NCI-H526 treated with DMSO at 0.1 percent for 48 hours (cell line): ENCODE measurements around the gene DNAH11.
A peak's percentile ranks its signal among the peaks of the same experiment; 100 is the strongest.
"Not testable (repeated sequence)": the region's sequence is repeated elsewhere in the genome, so short reads cannot be mapped to it uniquely, and the experiment has no call there.

Experiments used
- DNase-seq: peaks from one replicate; lab custom pipeline; 2025; lab: John Stamatoyannopoulos, UW

Gene DNAH11, protein sequence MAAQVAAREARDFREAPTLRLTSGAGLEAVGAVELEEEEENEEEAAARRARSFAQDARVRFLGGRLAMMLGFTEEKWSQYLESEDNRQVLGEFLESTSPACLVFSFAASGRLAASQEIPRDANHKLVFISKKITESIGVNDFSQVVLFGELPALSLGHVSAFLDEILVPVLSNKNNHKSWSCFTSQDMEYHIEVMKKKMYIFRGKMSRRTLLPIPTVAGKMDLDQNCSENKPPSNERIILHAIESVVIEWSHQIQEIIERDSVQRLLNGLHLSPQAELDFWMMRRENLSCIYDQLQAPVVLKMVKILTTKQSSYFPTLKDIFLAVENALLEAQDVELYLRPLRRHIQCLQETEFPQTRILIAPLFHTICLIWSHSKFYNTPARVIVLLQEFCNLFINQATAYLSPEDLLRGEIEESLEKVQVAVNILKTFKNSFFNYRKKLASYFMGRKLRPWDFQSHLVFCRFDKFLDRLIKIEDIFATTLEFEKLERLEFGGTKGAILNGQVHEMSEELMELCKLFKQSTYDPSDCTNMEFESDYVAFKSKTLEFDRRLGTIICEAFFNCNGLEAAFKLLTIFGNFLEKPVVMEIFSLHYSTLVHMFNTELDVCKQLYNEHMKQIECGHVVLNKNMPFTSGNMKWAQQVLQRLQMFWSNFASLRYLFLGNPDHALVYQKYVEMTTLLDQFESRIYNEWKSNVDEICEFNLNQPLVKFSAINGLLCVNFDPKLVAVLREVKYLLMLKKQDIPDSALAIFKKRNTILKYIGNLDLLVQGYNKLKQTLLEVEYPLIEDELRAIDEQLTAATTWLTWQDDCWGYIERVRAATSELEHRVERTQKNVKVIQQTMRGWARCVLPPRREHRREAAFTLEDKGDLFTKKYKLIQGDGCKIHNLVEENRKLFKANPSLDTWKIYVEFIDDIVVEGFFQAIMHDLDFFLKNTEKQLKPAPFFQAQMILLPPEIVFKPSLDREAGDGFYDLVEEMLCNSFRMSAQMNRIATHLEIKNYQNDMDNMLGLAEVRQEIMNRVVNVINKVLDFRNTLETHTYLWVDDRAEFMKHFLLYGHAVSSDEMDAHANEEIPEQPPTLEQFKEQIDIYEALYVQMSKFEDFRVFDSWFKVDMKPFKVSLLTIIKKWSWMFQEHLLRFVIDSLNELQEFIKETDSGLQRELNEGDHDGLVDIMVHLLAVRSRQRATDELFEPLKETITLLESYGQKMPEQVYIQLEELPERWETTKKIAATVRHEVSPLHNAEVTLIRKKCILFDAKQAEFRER (N-terminal part only)

GRCh38 chr7:21542891-21543527, at the start of gene DNAH11:
TSS of gene DNAH11 (plus strand) at chr7:21543039. CDS start at chr7:21543246, 207 bp downstream.
- peak; percentile 34 for DNase-seq

- no peak for DNase-seq
Measured at GRCh38 chr7:21495731-21496130, 47.1 kb upstream of the DNAH11 start.

GRCh38 chr7:21497072-21497471, 45.8 kb upstream of the DNAH11 start:
- DNase-seq: no peak

DNA sequence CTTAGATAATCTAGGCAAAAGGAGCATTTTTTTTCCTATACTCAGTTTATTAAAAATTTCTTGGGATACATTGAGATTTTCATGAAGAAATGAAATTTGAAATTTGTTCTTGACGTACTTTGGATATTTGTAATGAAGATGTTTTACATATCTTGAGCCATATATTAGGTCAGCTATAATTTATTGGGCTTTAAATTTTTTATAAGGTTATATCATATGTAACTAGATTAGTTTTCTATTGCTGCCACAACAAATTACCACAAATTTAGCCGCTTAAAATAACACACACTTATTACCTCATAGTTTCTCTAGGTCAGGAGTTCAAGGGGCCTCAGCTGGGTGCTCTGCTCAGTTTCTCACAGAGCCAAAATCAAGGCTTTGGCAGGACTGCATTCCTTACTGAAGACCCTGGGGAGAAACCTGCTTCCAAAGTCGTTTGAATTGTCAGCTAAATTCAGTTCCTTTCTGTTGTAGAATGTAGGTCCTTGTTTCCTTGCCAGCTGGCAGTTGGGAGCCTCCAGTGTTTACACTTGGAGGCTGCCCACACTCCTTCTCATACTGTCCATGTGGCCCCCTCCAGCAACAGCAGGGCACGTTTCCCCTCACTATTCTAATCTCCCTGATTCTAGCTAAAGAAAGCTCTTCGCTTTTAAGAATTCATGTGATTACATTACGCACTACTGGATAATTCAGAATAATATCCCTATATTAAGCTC, 42.6 kb upstream of the DNAH11 start:
- no peak for DNase-seq

DNA sequence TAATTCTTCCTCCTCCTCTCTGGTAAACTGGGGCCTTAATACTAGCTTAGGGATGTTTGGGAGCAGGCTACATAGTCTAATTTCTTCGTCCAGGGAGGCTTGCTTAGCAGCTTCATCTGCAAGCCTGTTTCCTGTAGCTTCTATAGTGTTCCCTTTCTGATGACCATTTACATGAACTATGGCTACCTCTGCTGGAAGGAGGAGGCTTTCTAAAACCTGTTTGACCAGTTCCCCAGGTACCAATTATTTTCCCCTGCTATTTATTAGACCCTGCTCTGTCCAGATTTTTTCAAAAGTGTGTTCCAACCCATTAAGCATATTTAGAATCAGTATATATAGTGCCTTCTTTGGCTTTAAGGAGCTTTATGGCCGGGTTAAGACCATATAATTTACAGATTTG, 38.8 kb upstream of the DNAH11 start:
- DNase-seq: peak; percentile 83

DNA sequence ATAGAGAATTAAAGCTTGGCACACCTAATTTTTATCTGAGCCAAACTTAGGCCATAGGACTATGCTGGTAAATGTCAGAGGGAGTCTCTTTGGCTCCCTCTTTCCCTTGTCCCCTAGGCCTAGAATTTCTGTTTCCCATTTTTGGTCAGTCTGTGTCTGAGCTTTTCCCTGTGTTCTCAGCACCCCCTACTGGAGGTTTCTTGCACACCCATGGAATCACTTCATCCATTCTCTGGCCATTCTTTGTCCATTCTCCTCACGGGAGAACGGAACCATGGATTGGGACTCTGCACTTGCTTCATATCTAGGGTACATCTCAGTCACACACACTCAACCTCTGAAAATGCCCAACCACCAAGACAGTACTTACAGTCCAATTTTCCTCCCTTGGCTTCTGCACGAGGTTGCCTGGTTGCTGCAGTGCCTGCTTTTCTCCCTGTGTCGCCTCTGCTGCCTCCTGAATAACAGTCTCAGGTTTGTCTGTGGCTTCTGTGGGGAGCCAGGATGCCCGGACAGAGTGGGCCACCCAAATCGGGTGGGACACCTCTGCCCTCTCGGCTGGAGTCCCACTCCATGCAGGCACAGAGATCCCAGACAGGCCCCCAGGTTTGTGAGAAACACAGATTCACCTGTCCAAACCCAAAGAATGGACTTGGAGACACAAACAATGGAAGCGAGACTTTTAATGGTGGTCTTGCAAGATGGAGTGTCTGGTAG, 35.1 kb upstream of the DNAH11 start:
- no peak for DNase-seq

GRCh38 chr7:21508538-21508937, 34.3 kb upstream of the DNAH11 start:
- no peak for DNase-seq

DNA sequence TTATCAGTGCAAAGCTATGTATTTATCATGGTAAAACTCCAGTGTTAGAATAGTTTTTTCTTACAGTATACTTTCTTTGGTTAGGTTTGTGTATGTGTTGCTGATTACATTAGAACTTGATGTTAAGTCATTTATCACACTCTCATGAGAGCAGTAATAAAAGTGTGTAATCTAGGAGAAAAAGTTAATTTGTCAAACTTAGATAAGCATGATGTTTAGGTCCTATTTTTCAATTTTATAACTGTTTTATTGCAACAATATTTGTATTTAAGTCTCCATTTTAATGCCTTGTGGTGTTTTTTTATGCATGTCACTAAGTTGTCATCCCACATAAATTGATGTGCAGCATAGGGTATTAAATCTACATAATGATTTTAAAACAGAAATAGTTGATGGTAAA, 28.8 kb upstream of the DNAH11 start:
- DNase-seq: no peak

- no peak for DNase-seq
Measured at GRCh38 chr7:21524680-21525079, 18.2 kb upstream of the DNAH11 start.

DNA sequence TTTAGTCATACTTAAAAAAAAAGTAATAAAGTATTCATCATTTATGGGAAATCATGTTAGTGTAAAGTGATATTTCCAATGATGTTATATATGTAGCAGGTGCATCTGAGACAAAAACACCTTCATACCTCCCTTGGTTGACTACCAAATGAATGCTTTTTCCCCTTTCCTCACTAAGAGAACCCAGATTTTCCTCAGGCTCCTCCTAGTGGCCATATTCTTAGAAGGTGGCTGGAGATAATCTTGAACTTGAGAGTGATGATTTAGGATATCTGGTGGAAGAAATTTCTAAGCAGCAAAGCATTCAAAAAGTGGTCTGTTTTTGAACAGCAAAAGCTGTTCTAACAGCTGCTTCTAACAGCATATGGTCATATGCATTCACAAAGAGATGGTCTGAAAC, 16.8 kb upstream of the DNAH11 start:
- DNase-seq: no peak

- no peak for DNase-seq
Measured at GRCh38 chr7:21526448-21526847, 16.4 kb upstream of the DNAH11 start.

DNA sequence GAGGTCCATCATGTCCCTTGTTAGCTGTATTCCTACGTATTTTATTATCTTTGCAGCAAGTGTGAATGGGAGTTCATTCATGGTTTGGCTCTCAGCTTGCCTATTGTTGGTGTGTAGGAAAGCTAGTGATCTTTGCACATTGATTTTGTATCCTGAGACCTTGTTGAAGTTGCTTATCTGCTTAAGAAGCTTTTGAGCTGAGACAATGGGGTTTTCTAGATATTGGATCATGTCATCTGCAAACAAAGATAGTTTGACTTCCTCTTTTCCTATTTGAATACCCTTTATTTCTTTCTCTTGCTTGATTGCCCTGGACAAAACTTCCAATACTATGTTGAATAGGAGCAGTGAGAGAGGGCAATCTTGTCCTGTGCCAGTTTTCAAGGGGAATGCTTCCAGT, 10.4 kb upstream of the DNAH11 start:
- not testable (repeated sequence) for DNase-seq

DNA sequence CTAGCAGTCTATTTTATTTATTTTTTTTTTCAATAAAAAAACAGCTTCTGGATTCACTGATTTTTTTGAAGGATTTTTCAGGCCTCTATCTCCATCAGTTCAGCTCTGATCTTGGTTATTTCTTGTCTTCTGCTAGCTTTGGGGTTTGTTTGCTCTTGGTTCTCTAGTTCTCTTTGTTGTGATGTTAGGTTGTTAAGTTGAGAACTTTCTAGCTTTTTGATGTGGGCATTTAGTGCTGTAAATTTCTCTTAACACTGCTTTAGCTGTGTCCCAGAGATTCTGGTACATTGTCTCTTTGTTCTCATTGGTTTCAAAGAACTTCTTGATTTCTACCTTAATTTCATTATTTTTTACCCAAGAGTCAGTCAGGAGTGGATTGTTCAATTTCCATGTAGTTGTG, 9.2 kb upstream of the DNAH11 start:
- DNase-seq: not testable (repeated sequence)

DNA sequence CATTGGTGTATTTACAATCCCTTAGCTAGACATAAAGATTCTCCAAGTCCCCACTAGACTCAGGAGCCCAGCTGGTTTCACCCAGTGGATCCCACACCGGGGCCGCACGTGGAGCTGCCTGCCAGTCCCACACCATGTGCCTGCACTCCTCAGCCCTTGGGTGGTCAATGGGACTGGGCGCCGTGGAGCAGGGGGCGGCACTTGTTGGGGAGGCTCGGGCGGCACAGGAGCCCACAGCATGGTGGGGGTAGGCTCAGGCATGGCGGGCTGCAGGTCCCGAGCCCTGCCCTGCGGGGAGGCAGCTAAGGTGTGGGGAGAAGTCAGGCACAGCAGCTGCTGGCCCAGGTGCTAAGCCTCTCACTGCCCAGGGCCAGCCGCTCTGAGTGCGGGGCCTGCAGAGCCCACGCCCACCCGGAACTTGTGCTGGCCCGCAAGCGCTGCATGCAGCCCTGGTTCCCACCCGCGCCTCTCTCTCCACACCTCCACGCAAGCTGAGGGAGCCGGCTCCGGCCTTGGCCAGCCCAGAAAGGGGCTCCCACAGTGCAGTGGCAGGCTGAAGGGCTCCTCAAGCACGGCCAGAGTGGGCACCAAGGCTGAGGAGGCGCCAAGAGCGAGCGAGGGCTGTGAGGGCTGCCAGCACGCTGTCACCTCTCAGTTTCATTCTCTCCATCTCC, 6.3 kb upstream of the DNAH11 start:
- not testable (repeated sequence) for DNase-seq

- no peak for DNase-seq
Measured at GRCh38 chr7:21538936-21539495, 3.8 kb upstream of the DNAH11 start.

DNA sequence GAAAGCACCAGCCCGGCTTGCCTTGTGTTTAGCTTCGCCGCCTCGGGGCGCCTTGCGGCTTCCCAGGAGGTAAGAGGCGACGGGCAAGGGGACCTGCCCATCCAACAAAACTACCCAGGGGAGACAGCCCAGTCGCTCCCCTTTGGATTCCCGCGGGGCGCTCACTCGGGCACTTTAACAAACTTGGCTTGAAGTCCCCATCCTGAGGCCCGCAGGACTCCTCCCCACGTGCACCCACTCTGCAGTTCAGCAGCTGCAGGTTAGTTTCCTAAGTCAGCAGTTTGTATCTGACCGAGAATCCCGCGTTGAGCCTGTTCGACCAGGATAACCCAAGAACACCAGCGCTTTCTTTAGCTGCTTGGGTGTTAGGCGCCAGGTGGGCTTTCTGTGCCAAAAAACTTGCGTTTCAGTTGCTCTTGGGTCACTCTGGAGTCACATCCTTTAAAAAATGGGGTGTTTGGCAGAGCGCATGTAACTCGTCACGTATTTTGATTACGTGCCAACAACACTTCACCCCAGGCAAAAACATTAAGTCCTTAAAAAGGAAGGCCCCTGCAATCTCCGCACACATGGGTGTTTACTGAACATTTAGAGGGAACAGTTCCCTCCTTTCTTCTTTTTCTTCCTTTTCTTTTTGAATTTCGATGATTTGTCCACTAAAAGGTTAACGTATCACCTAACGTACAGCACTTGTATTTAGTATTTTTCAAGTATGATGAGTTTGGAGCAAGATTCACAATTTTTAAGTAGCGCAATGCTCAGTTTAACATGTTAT, 876 bp downstream of the DNAH11 start:
- peak; percentile 11 for DNase-seq

- DNase-seq: no peak
Measured at GRCh38 chr7:21544303-21544656, 1.4 kb downstream of the DNAH11 start.

GRCh38 chr7:21544715-21545114, 1.9 kb downstream of the DNAH11 start:
- no peak for DNase-seq

GRCh38 chr7:21547501-21547900, 4.7 kb downstream of the DNAH11 start:
- DNase-seq: no peak
